GM12873 (cell line): ENCODE results near the gene KRTAP10-12.

Experiments
- CTCF ChIP-seq: IDR thresholded peaks from 2 replicates; pipeline ENCODE4 v1.5.1; 2012; ENCODE audit warnings: low read depth, mild to moderate bottlenecking, moderate library complexity, low read length, control low read depth; ENCODE audit not compliant: insufficient read depth; ENCODE audit errors: missing control alignments

Gene KRTAP10-12

DNA sequence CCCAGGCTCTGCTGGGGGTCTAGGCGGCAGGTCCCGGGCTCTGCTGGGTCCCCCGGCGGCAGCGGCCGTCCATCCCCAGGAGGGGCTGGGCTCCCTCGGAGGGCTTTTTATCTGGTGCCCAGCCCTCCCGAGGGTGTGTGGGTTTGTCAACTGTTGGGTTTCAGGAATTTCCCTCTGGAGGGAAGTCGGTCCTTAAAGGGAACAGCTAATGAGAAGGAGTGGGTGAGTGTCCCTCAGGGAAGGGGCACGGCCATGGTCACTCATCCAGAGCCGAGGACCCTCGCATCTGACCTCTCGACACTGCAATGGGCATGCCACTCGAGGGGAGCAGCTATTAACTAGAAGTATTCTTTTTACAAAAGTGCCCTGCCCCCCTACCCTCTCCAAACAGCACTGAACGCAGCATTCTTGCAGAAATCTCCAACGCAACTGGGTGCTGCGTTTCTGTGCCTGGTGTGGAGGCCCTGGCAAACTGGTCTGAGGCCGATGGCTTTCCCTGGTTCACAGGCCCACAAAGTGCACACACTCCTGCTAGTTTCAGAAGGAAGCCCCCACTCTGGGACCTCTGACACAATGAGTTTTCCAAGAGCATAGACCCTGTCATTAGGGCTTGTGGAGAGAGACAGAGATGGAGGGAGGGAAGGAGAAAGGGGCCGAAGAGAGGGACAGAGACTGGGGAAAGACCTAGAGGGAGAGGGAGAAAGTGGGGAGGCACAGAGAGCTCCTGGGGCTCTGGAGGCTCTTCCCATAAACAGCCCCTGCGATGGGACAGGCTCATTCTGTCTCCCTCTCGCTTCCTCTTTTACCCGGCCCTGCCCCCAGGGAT lies 15.4 kb downstream of the KRTAP10-12 start:
- TF ChIP-seq CTCF, result no peak

- no peak for TF ChIP-seq CTCF
Observed at GRCh38 chr21:44713130-44713529, 16.2 kb downstream of the KRTAP10-12 start.

GRCh38 chr21:44713846-44714245 lies 16.9 kb downstream of the KRTAP10-12 start:
- no peak for TF ChIP-seq CTCF

GRCh38 chr21:44714905-44715304 lies 17.9 kb downstream of the KRTAP10-12 start:
- no peak for TF ChIP-seq CTCF

DNA sequence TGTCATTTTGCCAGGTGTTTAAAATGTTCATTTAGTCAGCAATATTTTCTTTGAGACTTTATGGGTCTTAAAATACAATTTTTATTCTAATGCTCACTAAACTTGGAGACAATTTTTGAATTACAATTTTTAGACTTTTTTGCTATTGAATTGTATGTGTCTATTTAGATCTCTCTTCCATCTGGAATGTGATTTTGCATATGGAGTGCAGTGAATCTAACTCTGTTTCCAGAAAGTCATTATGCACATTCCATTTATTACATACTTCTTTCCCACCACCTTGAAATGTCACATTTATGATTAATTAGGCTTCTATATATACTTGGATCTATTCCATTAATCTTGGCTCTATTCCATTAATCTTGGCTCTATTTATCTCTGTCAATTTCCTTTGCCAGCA lies 20.0 kb downstream of the KRTAP10-12 start:
- no peak for TF ChIP-seq CTCF

- no peak for TF ChIP-seq CTCF
Observed at GRCh38 chr21:44718093-44718492, 21.1 kb downstream of the KRTAP10-12 start.

DNA sequence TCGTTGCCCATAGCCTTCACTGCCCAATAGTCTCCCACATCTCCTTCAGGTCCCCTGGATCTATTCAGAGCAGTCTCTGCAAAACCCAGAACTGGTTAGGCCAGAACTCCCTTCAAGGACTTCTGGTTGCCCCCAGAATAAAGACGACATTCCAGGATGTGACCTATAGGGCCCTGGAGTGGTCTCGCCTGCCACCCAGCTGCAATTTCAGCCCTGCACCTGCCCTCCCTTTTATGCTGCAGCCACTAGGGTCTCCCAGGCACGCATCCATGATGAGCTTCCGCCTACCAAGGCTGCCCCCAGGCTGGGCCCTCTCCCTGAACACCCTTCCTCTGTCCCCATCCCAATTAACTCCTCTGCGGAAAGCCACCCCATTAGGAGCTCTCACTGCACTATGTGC lies 21.6 kb downstream of the KRTAP10-12 start:
- no peak for TF ChIP-seq CTCF
